Vagina (tissue), 2 donors: ENCODE measurements around the gene SPECC1. TPM values are rescaled to one million over a fixed set of nuclear protein-coding genes. Genes with fewer than 3 reads are reported as not detected.

Experiments used
- DNase-seq, 2 donors: peaks; one replicate each; pipeline ENCODE4 v3.0.0-alpha.2; 2017; ENCODE audit errors: extremely low spot score in 2 of 2
- H3K27ac ChIP-seq: fragments of 200-600 bp; sonication (generic); one replicate; pipeline ENCODE4 v1.5.1; 2019
- H3K27me3 ChIP-seq: fragments of 200-600 bp; sonication (generic); one replicate; pipeline ENCODE4 v1.5.1; 2019
- H3K36me3 ChIP-seq, 2 donors: fragments of 200-600 bp; sonication (generic); one replicate each; pipeline ENCODE4 v1.5.1; 2017 to 2019
- H3K4me1 ChIP-seq: fragments of 200-600 bp; sonication (generic); one replicate; pipeline ENCODE4 v1.5.1; 2019
- H3K4me3 ChIP-seq, 2 donors: fragments of 200-600 bp; sonication (generic); 1 replicate in 1 of 2; 2 replicates in 1 of 2; pipeline ENCODE4 v1.5.1; 2016 to 2019
- H3K9me3 ChIP-seq: fragments of 200-600 bp; sonication (generic); one replicate; pipeline ENCODE4 v1.5.1; 2019
- POLR2A ChIP-seq, 2 donors: fragments of 450-650 bp; IDR thresholded peaks; one replicate each; pipeline ENCODE4 v1.6.1; 2017; ENCODE audit warnings: antibody characterized with exemption in 2 of 2, mild to moderate bottlenecking in 2 of 2, moderate library complexity in 2 of 2
- POLR2AphosphoS5 ChIP-seq, 2 donors: sonication (generic); formaldehyde crosslinking; IDR thresholded peaks; one replicate each; pipeline ENCODE4 v1.9.0; 2017; ENCODE audit warnings: antibody characterized with exemption in 2 of 2, mild to moderate bottlenecking in 2 of 2, low read depth in 1 of 2; ENCODE audit not compliant: insufficient read depth in 1 of 2
- intact Hi-C: fragments of 100-400 bp; cut with DNase I; formaldehyde crosslinking; loops from one replicate; pipeline ENCODE4 v1.15.1; 2023
- total RNA-seq: library from RNA; depleted of rRNA; stranded (reverse); fragments of >200 nt; gene quantifications from one replicate; pipeline ENCODE4 v1.2.3, GENCODE V29; 2016
- TF ChIP-seq, protein P1 (sequence below), 3 experiments: fragments of 450-650 bp in 2 of 3; fragments of 200-600 bp in 1 of 3; sonication (generic) in 1 of 3; IDR thresholded peaks; one replicate each; pipeline ENCODE4 v1.5.1; 2017 to 2019; ENCODE audit warnings: antibody characterized with exemption in 3 of 3, mild to moderate bottlenecking in 2 of 3, moderate library complexity in 2 of 3

SPECC1 gene
- total RNA-seq, 1 donor from 2014 or later, result 25.3 TPM

GRCh38 chr17:20300436-20300934 lies 291.3 kb downstream of the SPECC1 start:
- Histone ChIP-seq H3K36me3 (peaks cover 0 to 5% of the 10 kb centered on the region in 2 donors), H3K27me3 (no peaks in the 10 kb centered on the region), H3K4me1 (no peaks in the 10 kb centered on the region), H3K9me3 (no peaks in the 10 kb centered on the region), H3K27ac (no peak overlapping the region), H3K4me3 (no peak overlapping the region)
- intact Hi-C loops, result no loop called here
- peak in 1 of 2 donors; percentile 49 for DNase-seq
- TF ChIP-seq, protein P1, sequence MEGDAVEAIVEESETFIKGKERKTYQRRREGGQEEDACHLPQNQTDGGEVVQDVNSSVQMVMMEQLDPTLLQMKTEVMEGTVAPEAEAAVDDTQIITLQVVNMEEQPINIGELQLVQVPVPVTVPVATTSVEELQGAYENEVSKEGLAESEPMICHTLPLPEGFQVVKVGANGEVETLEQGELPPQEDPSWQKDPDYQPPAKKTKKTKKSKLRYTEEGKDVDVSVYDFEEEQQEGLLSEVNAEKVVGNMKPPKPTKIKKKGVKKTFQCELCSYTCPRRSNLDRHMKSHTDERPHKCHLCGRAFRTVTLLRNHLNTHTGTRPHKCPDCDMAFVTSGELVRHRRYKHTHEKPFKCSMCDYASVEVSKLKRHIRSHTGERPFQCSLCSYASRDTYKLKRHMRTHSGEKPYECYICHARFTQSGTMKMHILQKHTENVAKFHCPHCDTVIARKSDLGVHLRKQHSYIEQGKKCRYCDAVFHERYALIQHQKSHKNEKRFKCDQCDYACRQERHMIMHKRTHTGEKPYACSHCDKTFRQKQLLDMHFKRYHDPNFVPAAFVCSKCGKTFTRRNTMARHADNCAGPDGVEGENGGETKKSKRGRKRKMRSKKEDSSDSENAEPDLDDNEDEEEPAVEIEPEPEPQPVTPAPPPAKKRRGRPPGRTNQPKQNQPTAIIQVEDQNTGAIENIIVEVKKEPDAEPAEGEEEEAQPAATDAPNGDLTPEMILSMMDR (IDR thresholded peaks at IDR 0.05), result no peak
- no peak for TF ChIP-seq POLR2A (IDR thresholded peaks at IDR 0.05)
- TF ChIP-seq POLR2AphosphoS5 (IDR thresholded peaks at IDR 0.05; ENCODE audit: insufficient read depth in 1 of 2, low read depth in 1 of 2), result no peak

GRCh38 chr17:20302246-20302917 lies 293.2 kb downstream of the SPECC1 start:
- DNase-seq, result peak; percentile 49 to 67
- Histone ChIP-seq H3K27me3 (no peaks in the 10 kb centered on the region), H3K9me3 (peaks cover 5% of the 10 kb centered on the region), H3K4me1 (no peaks in the 10 kb centered on the region), H3K27ac (no peak overlapping the region), H3K4me3 (no peak overlapping the region), H3K36me3 (peaks cover 0 to under 1% of the 10 kb centered on the region in 2 donors)
- no peak for TF ChIP-seq POLR2AphosphoS5 (IDR thresholded peaks at IDR 0.05; ENCODE audit: insufficient read depth in 1 of 2, low read depth in 1 of 2)
- TF ChIP-seq, protein P1 (IDR thresholded peaks at IDR 0.05), result no peak
- TF ChIP-seq POLR2A (IDR thresholded peaks at IDR 0.05), result no peak
- intact Hi-C loops, result no loop called here

- intact Hi-C loops, result no loop called here
- no peaks in the 10 kb centered on the region for H3K36me3 ChIP-seq
- no peaks in the 10 kb centered on the region for H3K27me3 ChIP-seq
- no peaks in the 10 kb centered on the region for H3K4me1 ChIP-seq
- DNase-seq, result peak in 1 of 2 donors; percentile 40
- no peak overlapping the region for H3K27ac ChIP-seq
- no peak overlapping the region for H3K4me3 ChIP-seq
- no peak for TF ChIP-seq POLR2A (IDR thresholded peaks at IDR 0.05)
- TF ChIP-seq POLR2AphosphoS5 (IDR thresholded peaks at IDR 0.05; ENCODE audit: insufficient read depth in 1 of 2, low read depth in 1 of 2), result no peak
- TF ChIP-seq, protein P1 (IDR thresholded peaks at IDR 0.05), result no peak
- peaks cover 5% of the 10 kb centered on the region for H3K9me3 ChIP-seq
Measured at GRCh38 chr17:20304961-20305360, 295.8 kb downstream of the SPECC1 start.

- TF ChIP-seq, protein P1 (IDR thresholded peaks at IDR 0.05), result no peak
- TF ChIP-seq POLR2A (IDR thresholded peaks at IDR 0.05) (no peak), POLR2AphosphoS5 (IDR thresholded peaks at IDR 0.05; ENCODE audit: insufficient read depth in 1 of 2, low read depth in 1 of 2) (no peak)
- Histone ChIP-seq H3K27ac (no peak overlapping the region), H3K4me1 (no peaks in the 10 kb centered on the region), H3K4me3 (no peak overlapping the region), H3K36me3 (no peaks in the 10 kb centered on the region), H3K27me3 (no peaks in the 10 kb centered on the region), H3K9me3 (peaks cover 5% of the 10 kb centered on the region)
- intact Hi-C loops, result no loop called here
- no peak for DNase-seq
Measured at GRCh38 chr17:20306924-20307323, 297.8 kb downstream of the SPECC1 start.

- TF ChIP-seq POLR2A (IDR thresholded peaks at IDR 0.05) (no peak), POLR2AphosphoS5 (IDR thresholded peaks at IDR 0.05; ENCODE audit: insufficient read depth in 1 of 2, low read depth in 1 of 2) (no peak)
- TF ChIP-seq, protein P1 (IDR thresholded peaks at IDR 0.05), result no peak
- intact Hi-C loops, result no loop called here
- H3K9me3 ChIP-seq, result peaks cover 5% of the 10 kb centered on the region
Measured at GRCh38 chr17:20307326-20307910, 298.3 kb downstream of the SPECC1 start.

More at GRCh38 chr17:20307326-20307910, 298.3 kb downstream of the SPECC1 start:
- peak; percentile 12 to 16 for DNase-seq
- Histone ChIP-seq H3K27me3 (no peaks in the 10 kb centered on the region), H3K4me1 (no peaks in the 10 kb centered on the region), H3K4me3 (no peak overlapping the region), H3K36me3 (no peaks in the 10 kb centered on the region), H3K27ac (no peak overlapping the region)
